22Rv1 (cell line): ENCODE data around the gene B4GALT3.

Source experiments
- H3K27ac ChIP-seq: fragments of 450-650 bp; 2 replicates; pipeline ENCODE4 v1.5.1; 2017
- ZFX ChIP-seq: fragments of 450-650 bp; IDR thresholded peaks from 2 replicates; pipeline ENCODE4 v1.6.1; 2017; ENCODE audit warnings: antibody characterized with exemption, borderline replicate concordance
- TF ChIP-seq, protein P1 (sequence below): fragments of 450-650 bp; IDR thresholded peaks from 2 replicates; pipeline ENCODE4 v1.5.1; 2017; ENCODE audit warnings: mild to moderate bottlenecking

B4GALT3 gene

GRCh38 chr1:161172349-161172748, 5.0 kb downstream of the B4GALT3 start:
- TF ChIP-seq, protein P1, sequence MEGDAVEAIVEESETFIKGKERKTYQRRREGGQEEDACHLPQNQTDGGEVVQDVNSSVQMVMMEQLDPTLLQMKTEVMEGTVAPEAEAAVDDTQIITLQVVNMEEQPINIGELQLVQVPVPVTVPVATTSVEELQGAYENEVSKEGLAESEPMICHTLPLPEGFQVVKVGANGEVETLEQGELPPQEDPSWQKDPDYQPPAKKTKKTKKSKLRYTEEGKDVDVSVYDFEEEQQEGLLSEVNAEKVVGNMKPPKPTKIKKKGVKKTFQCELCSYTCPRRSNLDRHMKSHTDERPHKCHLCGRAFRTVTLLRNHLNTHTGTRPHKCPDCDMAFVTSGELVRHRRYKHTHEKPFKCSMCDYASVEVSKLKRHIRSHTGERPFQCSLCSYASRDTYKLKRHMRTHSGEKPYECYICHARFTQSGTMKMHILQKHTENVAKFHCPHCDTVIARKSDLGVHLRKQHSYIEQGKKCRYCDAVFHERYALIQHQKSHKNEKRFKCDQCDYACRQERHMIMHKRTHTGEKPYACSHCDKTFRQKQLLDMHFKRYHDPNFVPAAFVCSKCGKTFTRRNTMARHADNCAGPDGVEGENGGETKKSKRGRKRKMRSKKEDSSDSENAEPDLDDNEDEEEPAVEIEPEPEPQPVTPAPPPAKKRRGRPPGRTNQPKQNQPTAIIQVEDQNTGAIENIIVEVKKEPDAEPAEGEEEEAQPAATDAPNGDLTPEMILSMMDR: no peak
- no peak for TF ChIP-seq ZFX
- peak overlapping the region; percentile 13 for H3K27ac ChIP-seq

DNA sequence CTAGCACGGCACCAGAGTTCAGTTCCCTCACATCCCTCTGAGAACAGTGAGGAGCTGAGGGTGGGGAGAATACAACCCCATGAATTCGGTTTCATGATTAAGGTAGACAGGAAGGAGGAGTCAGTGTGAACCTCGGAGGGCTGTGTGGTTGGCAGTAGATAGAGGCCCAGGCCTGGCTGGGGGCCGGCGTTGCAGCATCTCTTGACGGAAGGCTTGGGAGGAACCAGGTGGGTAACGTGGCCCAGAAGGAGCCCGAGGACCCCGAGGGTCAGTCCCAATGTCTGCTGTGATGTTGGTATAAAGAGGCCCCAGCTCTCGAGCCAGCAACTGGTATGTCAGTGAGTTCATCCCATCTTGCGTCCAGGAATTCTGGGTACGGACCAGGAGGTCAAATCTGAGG, 5.6 kb downstream of the B4GALT3 start:
- H3K27ac ChIP-seq: no peak overlapping the region; the same call in 1 of the 2 replicates
- no peak for TF ChIP-seq ZFX
- TF ChIP-seq, protein P1: no peak

GRCh38 chr1:161171191-161171590, 6.1 kb downstream of the B4GALT3 start:
- TF ChIP-seq, protein P1: peak; percentile 51
- TF ChIP-seq ZFX: no peak
- no peak overlapping the region for H3K27ac ChIP-seq

DNA sequence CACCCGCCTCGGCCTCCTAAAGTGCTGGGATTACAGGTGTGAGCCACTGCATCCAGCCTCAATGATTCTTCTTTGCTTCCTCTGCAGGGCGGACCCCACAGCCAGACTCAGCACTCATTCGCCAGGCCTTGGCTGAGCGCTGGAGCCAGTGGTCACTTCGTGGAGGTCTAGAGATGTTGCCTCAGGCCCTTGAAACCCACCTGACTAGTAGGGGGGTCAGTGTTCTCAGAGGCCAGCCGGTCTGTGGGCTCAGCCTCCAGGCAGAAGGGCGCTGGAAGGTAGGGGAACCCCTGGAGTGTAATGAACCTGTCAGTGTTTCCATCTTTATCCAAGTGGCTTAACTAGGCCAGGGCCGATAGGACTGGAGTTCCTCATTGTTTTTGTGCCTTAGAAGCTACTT, 8.4 kb downstream of the B4GALT3 start:
- H3K27ac ChIP-seq: no peak overlapping the region
- TF ChIP-seq, protein P1: no peak
- no peak for TF ChIP-seq ZFX

GRCh38 chr1:161166669-161167548, 10.4 kb downstream of the B4GALT3 start:
- TF ChIP-seq, protein P1: no peak
- no peak for TF ChIP-seq ZFX
- H3K27ac ChIP-seq: peak overlapping the region; percentile 79

DNA sequence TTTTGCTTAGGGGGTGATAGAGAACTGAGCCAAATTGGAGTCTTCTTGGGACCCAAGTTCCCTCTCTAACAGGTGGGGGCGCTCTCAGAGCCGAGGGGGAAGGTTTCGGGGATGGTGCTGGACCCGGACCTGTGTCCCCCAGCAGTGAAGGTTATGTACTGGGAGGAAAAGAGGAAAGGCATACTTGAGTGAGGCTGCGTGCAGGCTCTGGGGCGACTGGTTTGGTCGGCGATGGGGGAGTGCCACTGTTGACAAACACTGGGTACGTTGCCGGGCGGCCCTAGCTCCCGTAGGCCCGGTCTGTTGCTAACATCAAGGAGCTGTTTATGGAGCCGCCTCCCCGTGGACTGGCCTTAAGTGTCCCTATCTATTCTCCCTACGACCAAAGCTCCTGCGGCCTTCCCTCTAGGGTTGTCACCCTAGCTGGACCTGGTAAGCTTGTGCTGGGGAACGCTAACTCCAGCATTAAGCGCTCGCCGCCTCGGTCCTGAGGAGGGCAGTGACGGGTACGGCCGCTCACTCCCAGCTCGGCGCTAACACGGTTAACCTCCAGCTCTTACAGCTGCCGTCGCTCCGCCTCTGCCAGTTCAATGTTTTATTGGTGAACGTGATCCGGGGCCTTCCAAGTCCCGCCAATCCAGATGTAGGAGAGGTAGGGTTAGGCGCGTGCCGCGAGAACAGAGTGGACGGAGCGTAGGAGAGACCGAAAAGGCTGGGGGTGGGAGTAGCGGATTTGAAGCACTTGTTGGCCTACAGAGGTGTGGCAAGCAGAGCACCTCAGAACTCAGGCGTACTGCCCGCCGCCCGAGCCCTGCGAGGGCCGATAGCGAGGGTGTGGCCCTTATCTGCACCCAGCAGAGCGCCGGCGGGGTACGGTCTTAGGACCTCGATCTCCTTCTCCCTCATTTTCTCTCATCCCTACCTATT, 11.3 kb downstream of the B4GALT3 start, which contains the start of gene PPOX:
Gene PPOX (plus strand): TSS at position 685 of the 927 bp plus-strand sequence. CDS start 422 bp downstream, outside the sequence.
- peak within 1 kb of the TSS; percentile 79 for H3K27ac ChIP-seq

More for the DNA sequence above, 11.3 kb downstream of the B4GALT3 start, which contains the start of gene PPOX:
- no peak for TF ChIP-seq ZFX
- TF ChIP-seq, protein P1: peak; percentile 89
